Neural cell (in vitro differentiated cells): Measurements from ENCODE around the gene HIBCH. TPM values are rescaled to one million over a fixed set of nuclear protein-coding genes. Genes with fewer than 3 reads are reported as not detected.
"Not testable (repeated sequence)": the region's sequence is repeated elsewhere in the genome, so short reads cannot be mapped to it uniquely, and the experiment has no call there.

Source experiments
- H2AFZ ChIP-seq: fragments of 200-600, 300-800 bp; sonication (generic), shearing (Covaris generic); 2 replicates; pipeline ENCODE4 v1.6.0; 2014; ENCODE audit warnings: low read depth, mild to moderate bottlenecking, antibody characterized with exemption, low read length, moderate library complexity
- H3F3A ChIP-seq: fragments of 200-600 bp; shearing (Covaris generic); 2 replicates; pipeline ENCODE4 v1.6.1; 2016; ENCODE audit warnings: mild to moderate bottlenecking, moderate library complexity, mixed read lengths, antibody characterized with exemption, low read length; ENCODE audit not compliant: insufficient read depth, poor library complexity, severe bottlenecking
- H3K27ac ChIP-seq: fragments of 200-600, 300-800 bp; sonication (generic), shearing (Covaris generic); 2 replicates; pipeline ENCODE4 v1.5.1; 2014; ENCODE audit warnings: mild to moderate bottlenecking, low read length, moderate library complexity
- H3K27me3 ChIP-seq: fragments of 300-800, 200-600 bp; sonication (generic), shearing (Covaris generic); 2 replicates; pipeline ENCODE4 v1.6.0; 2014; ENCODE audit warnings: mild to moderate bottlenecking, low read depth, low read length, moderate library complexity; ENCODE audit not compliant: insufficient read depth
- H3K36me3 ChIP-seq: fragments of 300-800, 200-600 bp; sonication (generic), shearing (Covaris generic); 2 replicates; pipeline ENCODE4 v1.5.1; 2014; ENCODE audit warnings: mild to moderate bottlenecking, antibody characterized with exemption, low read length, moderate library complexity; ENCODE audit not compliant: insufficient read depth
- H3K4me2 ChIP-seq: fragments of 300-800, 200-600 bp; sonication (generic), shearing (Covaris generic); 2 replicates; pipeline ENCODE4 v1.6.0; 2014; ENCODE audit warnings: mild to moderate bottlenecking, low read length
- H3K4me3 ChIP-seq: fragments of 300-800, 200-600 bp; sonication (generic), shearing (Covaris generic); 2 replicates; pipeline ENCODE4 v1.5.1; 2014; ENCODE audit warnings: mild to moderate bottlenecking, low read length, moderate library complexity
- H3K79me2 ChIP-seq: fragments of 200-600 bp; shearing (Covaris generic); replicated peaks from 2 replicates; pipeline ENCODE4 v1.6.0; 2014; ENCODE audit warnings: mild to moderate bottlenecking, low read length, moderate library complexity; ENCODE audit not compliant: insufficient read depth
- H3K9ac ChIP-seq: fragments of 300-800, 200-600 bp; sonication (generic), shearing (Covaris generic); 2 replicates; pipeline ENCODE4 v1.6.1; 2016; ENCODE audit warnings: mild to moderate bottlenecking, low read length, mixed read lengths
- H3K9me2 ChIP-seq: fragments of 200-600 bp; shearing (Covaris generic); 2 replicates; pipeline ENCODE4 v1.6.1; 2016; ENCODE audit warnings: mild to moderate bottlenecking, low read length, mixed read lengths; ENCODE audit not compliant: insufficient read depth
- H3K9me3 ChIP-seq: fragments of 200-600, 300-800 bp; sonication (generic), shearing (Covaris generic); 2 replicates; pipeline ENCODE4 v1.6.1; 2016; ENCODE audit warnings: mild to moderate bottlenecking, mixed run types, low read length, moderate library complexity, mixed read lengths
- H4K20me1 ChIP-seq: fragments of 200-600 bp; shearing (Covaris generic); 2 replicates; pipeline ENCODE4 v1.6.1; 2016; ENCODE audit warnings: mild to moderate bottlenecking, mixed run types; ENCODE audit not compliant: insufficient read depth
- EP300 ChIP-seq: fragments of 450-650 bp; conservative IDR thresholded peaks from 2 replicates; pipeline ENCODE4 v1.6.1; 2014; ENCODE audit warnings: antibody characterized with exemption, mild to moderate bottlenecking, moderate library complexity; ENCODE audit not compliant: poor library complexity, severe bottlenecking
- EZH2 ChIP-seq: fragments of 200-600, 300-800 bp; shearing (Covaris generic), sonication (generic); IDR thresholded peaks from 2 replicates; pipeline ENCODE4 v1.6.1; 2014; ENCODE audit warnings: antibody characterized with exemption, low read length, borderline replicate concordance, mild to moderate bottlenecking; ENCODE audit not compliant: insufficient read depth, poor library complexity, severe bottlenecking
- MXI1 ChIP-seq: fragments of 450-650 bp; conservative IDR thresholded peaks from 2 replicates; pipeline ENCODE4 v1.6.1; 2014; ENCODE audit warnings: antibody characterized with exemption, mild to moderate bottlenecking; ENCODE audit not compliant: poor library complexity, severe bottlenecking
- POLR2AphosphoS5 ChIP-seq: IDR thresholded peaks from 2 replicates; pipeline ENCODE4 v1.6.1; 2012
- RAD21 ChIP-seq: fragments of 450-650 bp; conservative IDR thresholded peaks from 2 replicates; pipeline ENCODE4 v1.6.1; 2014; ENCODE audit warnings: antibody characterized with exemption, mild to moderate bottlenecking, moderate library complexity
- SMC3 ChIP-seq: fragments of 450-650 bp; conservative IDR thresholded peaks from 2 replicates; pipeline ENCODE4 v1.6.1; 2014; ENCODE audit warnings: antibody characterized with exemption, mild to moderate bottlenecking, moderate library complexity; ENCODE audit not compliant: poor library complexity
- TAF1 ChIP-seq: IDR thresholded peaks from 2 replicates; pipeline ENCODE4 v1.6.1; 2012; ENCODE audit warnings: low read depth
- polyA plus RNA-seq: library from polyadenylated mRNA; depleted of rRNA; stranded (reverse); fragments of >200 nt; gene quantifications from 2 replicates; pipeline ENCODE4 v1.2.3, GENCODE V29; 2014
- TF ChIP-seq, protein P1 (sequence below): fragments of 450-650 bp; IDR thresholded peaks from 2 replicates; pipeline ENCODE4 v1.5.1; 2014; ENCODE audit warnings: antibody characterized with exemption, mild to moderate bottlenecking, moderate library complexity; ENCODE audit not compliant: poor library complexity, severe bottlenecking
- TF ChIP-seq, protein P2 (sequence below): IDR thresholded peaks from 2 replicates; pipeline ENCODE4 v1.6.1; 2012; ENCODE audit warnings: borderline replicate concordance

The HIBCH gene
- polyA plus RNA-seq, 1 donor from 2014 or later: 17.8 TPM

DNA sequence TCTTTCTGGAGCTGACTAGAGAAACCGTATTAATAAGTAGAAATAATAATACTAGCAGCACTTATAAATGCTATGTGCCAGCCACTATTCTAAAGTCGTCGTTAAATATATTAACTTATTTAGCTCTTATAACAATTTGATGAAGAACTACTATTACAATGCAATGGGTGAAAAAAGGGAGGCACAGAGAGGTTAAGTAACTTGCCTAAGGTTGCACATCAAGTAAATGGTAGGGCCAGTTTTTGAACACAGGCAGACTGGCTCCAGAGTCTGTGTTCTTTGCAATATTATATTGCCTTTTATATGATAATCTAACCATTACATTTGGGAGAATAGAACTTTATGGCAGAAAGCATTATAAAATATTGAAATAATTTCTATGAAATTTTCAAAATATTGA lies 41.3 kb upstream of the HIBCH start:
- H3K9me3 ChIP-seq: no peaks in the 10 kb centered on the region
- no peak for TF ChIP-seq TAF1
- TF ChIP-seq SMC3: no peak
- no peak for TF ChIP-seq RAD21
- TF ChIP-seq EZH2: no peak
- TF ChIP-seq, protein P1, sequence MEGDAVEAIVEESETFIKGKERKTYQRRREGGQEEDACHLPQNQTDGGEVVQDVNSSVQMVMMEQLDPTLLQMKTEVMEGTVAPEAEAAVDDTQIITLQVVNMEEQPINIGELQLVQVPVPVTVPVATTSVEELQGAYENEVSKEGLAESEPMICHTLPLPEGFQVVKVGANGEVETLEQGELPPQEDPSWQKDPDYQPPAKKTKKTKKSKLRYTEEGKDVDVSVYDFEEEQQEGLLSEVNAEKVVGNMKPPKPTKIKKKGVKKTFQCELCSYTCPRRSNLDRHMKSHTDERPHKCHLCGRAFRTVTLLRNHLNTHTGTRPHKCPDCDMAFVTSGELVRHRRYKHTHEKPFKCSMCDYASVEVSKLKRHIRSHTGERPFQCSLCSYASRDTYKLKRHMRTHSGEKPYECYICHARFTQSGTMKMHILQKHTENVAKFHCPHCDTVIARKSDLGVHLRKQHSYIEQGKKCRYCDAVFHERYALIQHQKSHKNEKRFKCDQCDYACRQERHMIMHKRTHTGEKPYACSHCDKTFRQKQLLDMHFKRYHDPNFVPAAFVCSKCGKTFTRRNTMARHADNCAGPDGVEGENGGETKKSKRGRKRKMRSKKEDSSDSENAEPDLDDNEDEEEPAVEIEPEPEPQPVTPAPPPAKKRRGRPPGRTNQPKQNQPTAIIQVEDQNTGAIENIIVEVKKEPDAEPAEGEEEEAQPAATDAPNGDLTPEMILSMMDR: no peak
- TF ChIP-seq POLR2AphosphoS5: no peak
- no peak for TF ChIP-seq MXI1
- TF ChIP-seq, protein P2, sequence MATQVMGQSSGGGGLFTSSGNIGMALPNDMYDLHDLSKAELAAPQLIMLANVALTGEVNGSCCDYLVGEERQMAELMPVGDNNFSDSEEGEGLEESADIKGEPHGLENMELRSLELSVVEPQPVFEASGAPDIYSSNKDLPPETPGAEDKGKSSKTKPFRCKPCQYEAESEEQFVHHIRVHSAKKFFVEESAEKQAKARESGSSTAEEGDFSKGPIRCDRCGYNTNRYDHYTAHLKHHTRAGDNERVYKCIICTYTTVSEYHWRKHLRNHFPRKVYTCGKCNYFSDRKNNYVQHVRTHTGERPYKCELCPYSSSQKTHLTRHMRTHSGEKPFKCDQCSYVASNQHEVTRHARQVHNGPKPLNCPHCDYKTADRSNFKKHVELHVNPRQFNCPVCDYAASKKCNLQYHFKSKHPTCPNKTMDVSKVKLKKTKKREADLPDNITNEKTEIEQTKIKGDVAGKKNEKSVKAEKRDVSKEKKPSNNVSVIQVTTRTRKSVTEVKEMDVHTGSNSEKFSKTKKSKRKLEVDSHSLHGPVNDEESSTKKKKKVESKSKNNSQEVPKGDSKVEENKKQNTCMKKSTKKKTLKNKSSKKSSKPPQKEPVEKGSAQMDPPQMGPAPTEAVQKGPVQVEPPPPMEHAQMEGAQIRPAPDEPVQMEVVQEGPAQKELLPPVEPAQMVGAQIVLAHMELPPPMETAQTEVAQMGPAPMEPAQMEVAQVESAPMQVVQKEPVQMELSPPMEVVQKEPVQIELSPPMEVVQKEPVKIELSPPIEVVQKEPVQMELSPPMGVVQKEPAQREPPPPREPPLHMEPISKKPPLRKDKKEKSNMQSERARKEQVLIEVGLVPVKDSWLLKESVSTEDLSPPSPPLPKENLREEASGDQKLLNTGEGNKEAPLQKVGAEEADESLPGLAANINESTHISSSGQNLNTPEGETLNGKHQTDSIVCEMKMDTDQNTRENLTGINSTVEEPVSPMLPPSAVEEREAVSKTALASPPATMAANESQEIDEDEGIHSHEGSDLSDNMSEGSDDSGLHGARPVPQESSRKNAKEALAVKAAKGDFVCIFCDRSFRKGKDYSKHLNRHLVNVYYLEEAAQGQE: no peak
- no peak for TF ChIP-seq EP300
- no peak overlapping the region for H3K9ac ChIP-seq
- no peaks in the 10 kb centered on the region for H3K9me2 ChIP-seq
- H3K4me3 ChIP-seq: no peak overlapping the region
- no peaks in the 10 kb centered on the region for H3F3A ChIP-seq
- no peak overlapping the region for H3K27ac ChIP-seq
- no peak overlapping the region for H2AFZ ChIP-seq
- H3K36me3 ChIP-seq: no peaks in the 10 kb centered on the region
- no peaks in the 10 kb centered on the region for H3K27me3 ChIP-seq
- H3K79me2 ChIP-seq: no peaks in the 10 kb centered on the region
- H4K20me1 ChIP-seq: no peaks in the 10 kb centered on the region
- H3K4me2 ChIP-seq: no peak overlapping the region

DNA sequence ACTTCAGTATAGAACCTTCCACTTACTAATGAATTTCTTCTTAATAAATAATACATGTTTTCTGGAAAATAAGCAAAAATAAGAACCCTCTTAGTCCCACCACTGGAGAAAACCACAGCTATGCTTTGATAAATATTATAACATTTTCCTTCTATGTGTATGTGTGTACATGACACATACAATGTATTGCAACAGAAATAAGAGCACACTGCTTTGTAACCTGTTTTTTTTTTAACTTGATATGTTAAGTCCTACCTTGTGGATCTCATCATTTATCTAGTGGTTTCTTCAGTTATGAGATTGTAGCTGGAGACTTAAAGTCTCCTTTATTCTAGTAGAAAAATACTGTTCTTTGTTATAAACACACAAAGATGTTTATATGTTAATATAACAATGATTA lies 40.9 kb upstream of the HIBCH start:
- no peak overlapping the region for H3K4me3 ChIP-seq
- no peaks in the 10 kb centered on the region for H3K9me2 ChIP-seq
- no peak overlapping the region for H3K9ac ChIP-seq
- TF ChIP-seq, protein P2: no peak
- TF ChIP-seq MXI1: no peak
- no peaks in the 10 kb centered on the region for H3K9me3 ChIP-seq
- no peaks in the 10 kb centered on the region for H4K20me1 ChIP-seq
- no peak overlapping the region for H2AFZ ChIP-seq
- no peak overlapping the region for H3K27ac ChIP-seq
- no peaks in the 10 kb centered on the region for H3K36me3 ChIP-seq
- H3K79me2 ChIP-seq: no peaks in the 10 kb centered on the region
- H3K4me2 ChIP-seq: no peak overlapping the region
- no peaks in the 10 kb centered on the region for H3K27me3 ChIP-seq
- no peaks in the 10 kb centered on the region for H3F3A ChIP-seq

DNA sequence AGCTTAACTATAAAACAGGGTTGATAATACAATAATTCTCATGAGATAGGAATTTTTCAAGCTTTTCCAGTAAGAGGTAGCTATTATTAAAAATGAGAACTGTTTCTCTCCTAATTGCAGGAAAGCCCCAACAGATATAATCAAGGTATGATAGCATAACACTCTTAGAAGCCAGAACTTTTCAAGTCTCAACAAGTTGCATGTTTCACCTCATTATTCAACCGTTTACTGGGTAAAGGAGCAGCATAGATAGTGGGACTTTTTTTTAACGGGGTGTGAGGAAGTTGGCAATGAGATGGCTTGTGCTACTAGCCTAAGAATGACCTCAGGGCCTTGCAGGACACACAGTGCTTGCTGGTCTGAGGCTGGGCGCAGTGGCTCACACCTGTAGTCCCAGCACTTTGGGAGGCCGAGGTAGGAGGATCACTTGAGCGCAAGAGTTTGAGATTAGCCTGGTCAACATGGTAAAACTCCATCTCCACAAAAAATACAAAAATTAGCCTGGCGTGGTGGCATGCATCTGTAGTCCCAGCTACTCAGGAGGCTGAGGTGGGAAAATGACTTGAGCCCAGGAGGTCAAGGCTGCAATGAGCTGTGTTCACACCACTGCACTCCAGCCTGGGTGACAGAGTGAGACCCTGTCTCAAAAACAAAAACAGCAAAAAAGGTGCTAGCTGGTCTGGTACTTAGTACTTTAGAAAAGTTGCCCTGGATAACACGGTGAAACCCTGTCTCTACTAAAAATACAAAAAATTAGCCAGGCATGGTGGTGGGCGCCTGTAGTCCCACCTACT lies 39.2 kb upstream of the HIBCH start:
- not testable (repeated sequence) for H3F3A ChIP-seq, H3K4me3 ChIP-seq, H3K9me2 ChIP-seq, H3K79me2 ChIP-seq, H3K9ac ChIP-seq, H3K27ac ChIP-seq, H3K4me2 ChIP-seq, H2AFZ ChIP-seq, H3K27me3 ChIP-seq, H4K20me1 ChIP-seq, H3K36me3 ChIP-seq, H3K9me3 ChIP-seq
